HG02763 (cell line): ENCODE data around the gene ZNF597.
A peak's percentile ranks its signal among the peaks of the same experiment; 100 is the strongest.

ENCODE experiments used
- ATAC-seq: cut with Tn5 transposase; IDR thresholded peaks from one replicate; pipeline ENCODE4 v1.9.1; 2021; ENCODE audit warnings: mild to moderate bottlenecking, moderate library complexity; ENCODE audit not compliant: unreplicated experiment

The ZNF597 gene, protein sequence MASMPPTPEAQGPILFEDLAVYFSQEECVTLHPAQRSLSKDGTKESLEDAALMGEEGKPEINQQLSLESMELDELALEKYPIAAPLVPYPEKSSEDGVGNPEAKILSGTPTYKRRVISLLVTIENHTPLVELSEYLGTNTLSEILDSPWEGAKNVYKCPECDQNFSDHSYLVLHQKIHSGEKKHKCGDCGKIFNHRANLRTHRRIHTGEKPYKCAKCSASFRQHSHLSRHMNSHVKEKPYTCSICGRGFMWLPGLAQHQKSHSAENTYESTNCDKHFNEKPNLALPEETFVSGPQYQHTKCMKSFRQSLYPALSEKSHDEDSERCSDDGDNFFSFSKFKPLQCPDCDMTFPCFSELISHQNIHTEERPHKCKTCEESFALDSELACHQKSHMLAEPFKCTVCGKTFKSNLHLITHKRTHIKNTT

DNA sequence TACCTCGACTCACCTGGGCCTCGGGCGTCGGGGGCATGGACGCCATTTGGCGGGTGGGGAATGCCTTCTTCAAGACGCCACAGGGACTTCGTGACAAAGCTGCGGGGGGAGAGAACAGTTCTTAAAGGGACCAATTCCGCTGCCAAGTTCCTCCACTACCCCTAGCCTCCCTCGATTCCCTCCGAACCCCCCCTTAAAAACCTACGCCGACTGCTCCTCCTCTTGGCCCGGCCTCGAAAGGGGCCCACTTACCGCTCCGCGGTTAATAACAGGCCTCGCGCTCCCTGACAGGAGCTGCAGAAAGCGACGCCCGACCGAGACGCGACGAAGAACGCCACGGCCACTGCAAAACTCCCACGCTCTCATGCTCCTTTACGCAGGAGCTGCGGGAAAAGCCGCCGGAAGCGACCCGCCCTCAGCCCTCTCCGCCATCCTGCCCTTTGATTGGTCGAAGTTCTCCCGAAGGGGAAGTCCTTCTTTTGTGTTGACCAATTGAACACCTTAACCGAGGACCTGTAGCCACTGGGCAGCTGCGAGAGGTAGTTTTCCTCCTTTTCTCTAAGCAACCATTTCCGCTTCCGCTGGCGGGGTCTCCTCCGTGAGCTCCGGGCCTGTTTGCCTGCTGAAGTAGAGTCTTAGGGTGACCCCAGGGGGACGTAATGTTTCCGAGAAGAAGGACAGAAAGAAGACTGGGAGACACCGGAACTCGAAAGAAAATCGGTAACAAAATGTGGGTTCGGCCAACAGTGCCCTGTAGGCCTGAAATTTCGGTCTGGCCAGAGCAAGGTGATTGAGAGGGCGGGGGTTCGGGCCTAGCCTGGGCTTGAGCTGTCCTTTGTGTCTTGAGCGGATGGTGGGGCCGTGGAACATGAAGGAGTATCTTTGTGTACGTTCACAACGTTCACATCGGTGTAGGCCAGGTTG, at the start of gene ZNF597, which contains the start of gene NAA60:
Gene ZNF597, minus strand, starts transcription at position 397 of the 924 bp plus-strand sequence. Its CDS starts 351 bp downstream, at position 46.
Gene NAA60, plus strand, starts transcription at position 573 of the 924 bp plus-strand sequence. CDS start 32,548 bp downstream, outside the sequence.
- peak; percentile 81 for ATAC-seq

DNA sequence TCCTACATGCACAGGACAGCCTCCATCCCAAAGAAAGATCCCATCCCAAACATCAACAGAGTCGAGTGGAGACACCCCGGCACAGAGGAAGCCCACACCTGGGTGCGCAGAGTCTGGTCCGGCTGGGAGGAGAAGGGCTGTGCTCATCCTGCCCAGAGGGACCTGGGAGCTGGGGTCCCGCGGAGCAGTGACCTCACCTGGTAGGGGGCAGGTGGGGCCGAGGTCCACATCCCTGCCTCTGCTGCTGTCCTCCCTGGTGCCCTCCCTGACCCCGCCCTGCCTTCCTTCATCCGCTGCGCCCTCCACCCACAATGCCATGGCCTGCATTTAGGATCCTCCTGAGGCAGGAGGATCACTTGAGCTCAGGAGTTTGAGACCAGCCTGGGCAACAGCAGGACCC, 49.1 kb upstream of the ZNF597 start:
- no peak for ATAC-seq

DNA sequence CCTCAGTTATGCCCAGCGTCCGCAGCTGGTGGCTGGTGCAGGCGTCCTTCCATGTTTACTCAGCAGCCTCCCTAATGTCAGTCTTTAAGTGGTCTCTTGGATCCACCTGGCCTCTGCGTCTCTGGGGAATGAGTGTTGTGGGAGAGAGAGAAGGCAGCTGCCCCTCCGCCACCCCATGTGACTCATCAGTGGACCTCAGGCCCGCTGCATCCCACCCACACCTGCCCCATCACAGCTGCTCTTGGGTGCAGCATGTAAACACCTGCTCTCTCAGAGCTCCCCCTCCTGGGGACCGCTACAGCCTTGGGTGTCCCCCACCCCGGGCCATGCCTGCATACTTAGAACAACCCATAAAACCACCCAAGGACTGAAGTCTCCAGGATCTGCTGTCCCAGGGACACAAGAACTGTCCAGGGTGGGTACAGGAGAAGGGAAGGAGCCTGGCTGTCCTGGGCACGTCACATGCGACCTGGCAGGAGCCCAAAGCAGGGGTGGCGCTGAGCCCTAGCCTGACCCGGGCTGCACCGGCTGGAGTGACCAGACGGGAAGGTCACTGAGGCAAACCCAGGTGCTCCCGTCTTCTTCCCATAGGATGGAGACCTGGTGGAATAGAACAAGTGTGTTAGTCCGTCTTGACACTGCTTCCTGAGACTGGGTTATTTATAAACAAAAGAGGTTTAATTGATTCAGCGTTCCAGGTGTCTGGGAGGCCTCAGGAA, 47.8 kb upstream of the ZNF597 start:
- ATAC-seq = no peak

DNA sequence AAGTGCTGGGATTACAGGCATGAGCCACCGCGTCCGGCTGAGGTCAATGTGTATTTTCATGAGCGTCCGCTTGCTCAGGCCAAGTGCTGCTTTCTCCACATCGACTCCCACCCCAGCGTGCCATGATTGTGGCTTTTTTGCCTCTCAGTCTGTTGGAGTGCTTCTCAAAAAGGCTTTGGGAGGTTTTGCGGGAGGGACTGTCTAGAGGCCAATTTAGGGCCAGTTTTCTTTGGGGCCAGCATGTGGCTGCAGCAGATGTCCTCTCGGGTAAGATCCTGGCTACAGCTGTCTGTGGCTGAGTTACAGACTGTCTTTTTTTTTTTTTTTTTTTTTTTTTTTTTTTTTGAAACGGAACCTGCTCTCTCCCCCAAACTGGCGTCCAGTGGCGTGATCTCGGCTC, 45.5 kb upstream of the ZNF597 start:
- ATAC-seq = no peak

DNA sequence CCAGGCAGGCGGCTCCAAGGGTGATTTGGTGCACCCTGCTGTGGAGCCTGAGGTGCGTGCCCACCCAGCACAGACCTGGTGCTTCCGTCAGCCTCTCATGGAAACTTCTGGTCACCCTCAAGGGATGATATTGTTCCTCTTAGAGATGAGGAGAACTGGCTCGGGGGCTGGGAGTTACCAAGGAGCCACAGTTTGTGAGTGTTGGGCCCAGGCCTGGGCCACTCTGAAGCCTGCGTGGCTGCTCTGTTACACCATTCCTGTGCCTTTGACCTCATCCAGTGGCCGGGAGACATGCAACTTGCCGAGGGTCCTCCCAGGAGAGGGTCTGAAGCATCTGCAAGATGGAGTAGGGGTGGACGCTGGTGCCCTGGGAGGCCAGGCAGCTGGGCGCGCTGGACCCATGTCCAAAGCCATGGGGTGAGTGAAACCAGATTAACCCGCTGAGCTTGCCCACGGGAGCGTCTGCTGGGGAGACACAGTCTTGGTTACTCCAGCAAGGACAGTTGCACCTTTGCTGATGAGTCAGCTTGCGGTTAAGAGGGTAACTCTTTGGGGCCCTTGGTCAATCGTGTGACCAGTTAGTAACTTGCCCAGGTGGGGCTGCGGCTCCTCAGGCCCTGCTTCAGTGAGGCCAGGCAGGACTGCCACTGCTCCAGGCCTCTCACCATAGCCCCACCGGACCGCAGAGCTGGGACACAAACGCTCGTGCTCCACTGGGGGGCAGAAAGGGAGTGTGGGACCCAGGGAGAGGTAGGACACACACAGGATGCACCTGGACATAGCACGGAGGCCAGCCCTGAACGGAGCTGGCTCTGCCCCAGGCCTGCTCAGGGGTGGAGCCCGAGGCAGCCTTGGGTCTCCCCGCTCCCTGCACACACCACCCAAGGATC, 44.5 kb upstream of the ZNF597 start:
- no peak for ATAC-seq

DNA sequence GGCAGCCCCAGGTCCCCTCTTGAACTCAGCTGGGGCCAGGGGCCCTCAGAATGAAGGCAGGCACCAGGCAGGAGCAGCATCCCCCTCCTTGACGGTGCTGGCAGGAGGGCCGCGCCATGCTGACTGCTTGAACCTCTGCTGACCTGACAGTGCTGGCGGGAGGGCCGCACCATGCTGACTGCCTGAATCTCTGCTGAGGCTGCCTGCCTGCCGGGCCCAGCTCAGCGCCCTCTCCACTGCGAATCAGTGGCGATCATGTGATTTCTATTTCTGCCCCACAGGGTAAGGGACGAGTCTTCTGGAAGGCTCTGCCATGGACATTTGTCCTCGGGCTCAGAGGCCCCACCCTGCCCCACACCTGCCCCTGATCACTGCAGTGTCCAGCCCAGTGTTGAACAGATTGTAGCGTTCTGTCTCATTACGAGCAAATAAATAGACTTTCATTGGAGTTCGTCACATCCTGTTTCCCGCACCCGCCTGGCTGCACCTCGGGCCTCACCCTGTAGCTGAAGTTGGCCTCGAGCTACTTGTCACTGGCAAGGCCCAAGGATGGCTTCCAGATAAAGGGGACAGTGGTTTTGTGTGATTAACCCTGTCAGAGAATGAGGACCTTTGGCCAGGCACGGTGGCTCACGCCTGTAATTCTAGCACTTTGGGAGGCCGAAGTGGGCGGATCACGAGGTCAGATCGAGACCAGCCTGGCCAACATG, 43.4 kb upstream of the ZNF597 start:
- no peak for ATAC-seq

DNA sequence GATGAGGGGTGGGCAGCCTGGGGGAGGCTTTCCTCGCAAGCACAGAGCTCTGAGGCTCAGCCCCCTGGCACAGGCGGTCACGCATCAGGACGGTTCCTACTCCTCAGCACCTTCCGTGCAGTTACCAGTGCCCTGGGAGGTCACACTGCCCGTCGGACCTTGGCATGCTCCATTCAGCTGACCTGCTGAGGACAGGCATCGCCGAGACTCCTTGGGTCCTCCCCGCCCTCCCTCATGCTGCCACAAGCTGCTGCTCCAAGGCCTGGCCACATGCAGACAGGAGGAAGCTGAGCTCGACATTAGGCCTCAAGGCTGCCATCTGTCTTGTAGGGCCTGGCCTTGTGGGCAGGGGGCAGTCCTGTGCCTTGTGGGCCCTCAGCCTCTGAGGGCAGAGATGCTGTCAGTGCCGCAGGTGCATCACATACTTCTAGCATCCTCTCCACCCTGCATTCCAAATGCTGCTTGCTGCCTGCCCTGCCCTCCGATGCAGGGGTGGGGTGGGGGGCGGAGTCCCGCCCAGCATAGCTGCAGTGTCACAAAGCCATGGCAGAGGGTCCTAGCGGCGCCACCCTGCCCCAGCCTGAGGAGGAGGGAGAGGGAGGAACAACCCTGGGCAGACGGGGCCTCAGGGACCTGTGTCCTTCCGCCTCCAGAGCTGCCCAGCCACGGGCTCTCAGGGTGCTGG, 42.7 kb upstream of the ZNF597 start:
- no peak for ATAC-seq

DNA sequence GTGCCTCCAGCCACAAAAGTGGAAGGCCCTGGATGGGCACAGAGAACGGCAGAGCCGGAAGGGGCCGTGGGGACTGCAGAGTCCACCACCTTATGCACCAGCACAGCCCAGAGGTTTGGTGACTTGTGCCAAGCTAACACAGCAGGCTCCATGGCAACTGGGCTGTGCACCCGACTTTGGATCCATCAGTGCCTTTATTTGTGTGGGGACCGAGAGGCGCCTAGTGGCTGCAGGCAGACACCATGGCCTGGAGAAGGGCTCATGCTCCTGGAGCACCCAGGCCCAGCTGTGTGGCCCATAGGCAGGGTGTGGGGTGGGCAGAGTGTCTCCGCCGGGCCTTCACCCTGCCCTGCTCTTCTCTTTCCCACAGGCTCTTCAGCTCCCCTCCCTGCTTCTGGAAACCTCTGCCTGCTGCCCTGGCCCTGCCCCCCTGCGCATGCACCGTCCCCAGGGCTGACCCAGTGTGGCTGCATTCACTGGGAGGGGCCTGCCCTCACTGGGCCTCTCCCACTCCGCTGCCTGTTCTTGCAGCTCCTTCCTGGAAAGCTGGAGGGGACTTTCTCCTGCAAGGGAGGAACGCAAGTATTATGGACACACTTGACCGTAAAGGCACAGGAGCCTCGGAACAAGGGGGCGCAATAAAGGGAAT, 41.9 kb upstream of the ZNF597 start:
- no peak for ATAC-seq

DNA sequence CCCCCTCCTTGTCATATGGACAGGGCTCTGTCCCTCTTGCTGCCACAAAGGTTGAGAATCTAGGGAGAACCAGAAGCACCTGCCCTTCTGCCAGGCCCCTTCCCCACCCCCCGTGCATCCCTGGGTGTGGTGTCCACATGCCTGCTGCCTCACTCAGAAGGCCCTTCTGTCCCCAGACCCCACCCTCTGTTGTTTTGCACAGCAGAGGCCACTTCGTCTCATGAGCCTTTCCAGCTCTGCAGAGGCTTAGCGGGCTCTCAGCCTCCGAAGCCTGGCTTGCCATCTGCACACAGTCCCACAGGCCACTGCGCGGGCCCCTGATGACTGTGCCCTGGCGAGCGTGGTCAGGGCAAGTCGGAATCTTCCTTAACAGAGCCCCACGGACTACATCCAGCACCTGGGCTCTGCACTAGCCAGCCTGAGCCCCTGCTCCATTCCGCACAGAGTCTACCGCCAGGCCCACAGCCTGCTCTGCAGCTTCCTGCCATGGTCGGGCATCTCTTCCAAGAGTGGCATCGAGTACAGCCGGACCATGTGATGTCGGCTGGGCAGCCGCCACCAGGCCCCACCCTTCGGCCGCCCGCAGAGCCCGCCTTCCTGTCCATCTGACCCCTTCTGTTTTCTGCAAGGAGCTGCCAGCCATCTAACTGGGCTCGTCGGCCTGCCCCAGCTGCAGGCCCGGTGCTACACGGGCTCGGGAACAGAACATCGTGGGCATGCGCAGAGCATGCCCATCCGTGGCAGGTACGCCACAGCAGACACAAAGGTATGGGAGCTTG, 41.2 kb upstream of the ZNF597 start:
- ATAC-seq = no peak

DNA sequence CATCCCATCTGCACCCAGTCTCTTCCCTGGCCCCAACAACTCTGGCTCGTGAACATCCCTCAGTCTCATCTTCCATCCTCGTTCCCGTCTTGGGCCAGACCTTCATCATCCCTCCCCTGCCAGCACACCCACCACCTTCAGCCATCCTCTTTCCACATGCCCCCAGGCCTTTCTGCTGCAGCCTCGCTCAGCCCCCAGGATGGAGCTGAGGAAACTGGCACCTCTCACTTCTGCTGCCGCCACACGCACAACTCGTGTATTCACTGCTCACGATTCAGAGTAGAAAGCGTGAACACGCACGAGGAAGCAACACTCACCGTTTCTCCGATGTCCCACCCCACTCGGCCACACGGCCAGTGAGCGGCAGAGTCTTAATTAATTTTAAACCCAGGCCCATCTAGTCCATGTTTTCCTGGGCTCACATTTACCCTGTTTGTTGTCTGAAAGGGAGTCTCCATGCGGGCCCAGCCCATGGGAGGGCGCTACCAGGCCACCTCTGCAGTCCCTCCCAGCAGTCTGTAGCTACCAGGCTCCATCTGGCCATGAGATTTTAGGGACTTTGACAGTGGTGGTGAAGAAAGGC, 39.4 kb upstream of the ZNF597 start:
- ATAC-seq = no peak

DNA sequence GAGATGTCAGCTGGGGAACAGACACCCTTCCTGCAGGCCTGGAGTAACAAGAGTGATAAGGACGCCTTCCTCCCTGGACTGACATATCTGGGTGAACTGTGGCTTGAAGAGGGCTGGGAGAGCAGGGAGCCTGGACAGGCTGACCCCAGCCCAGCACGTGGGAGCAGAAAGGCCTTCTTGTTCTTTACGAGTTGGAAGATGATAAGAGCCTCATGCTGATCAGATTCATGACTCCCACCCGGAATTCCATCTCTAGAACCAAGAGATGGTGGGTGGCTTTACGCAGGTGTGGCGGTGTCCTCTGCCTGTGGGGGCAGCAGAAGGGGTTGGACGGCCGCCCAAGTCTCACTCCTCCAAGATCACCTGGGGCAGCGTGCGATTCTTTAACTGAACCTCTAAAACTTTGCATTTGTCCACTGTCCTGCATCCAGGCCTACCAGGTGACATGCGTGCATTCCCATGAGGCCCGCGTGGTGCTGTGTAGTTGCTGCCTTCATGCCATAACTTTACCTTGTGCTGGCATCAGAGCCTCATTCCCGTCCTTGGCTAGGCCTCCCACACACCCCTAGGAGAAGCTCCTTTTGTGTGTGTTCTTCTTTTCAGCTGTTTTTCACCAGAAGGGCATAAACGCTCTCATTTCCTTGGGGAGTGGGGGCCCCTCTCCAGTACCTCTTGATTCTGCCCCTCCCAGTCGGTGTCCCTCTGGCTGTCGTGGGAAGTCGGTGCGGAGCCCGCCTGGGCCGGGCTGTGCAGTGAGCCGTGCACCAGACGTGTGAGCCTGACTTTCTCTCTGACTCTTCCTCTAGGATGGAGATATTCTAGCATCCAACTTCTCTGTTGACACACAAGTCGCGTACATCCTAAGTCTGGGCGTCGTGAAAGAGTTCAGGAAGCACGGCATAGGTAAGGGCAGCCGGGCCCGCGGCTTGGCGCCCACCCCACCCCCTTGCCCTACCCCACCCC, 38.7 kb upstream of the ZNF597 start:
- ATAC-seq = no peak

DNA sequence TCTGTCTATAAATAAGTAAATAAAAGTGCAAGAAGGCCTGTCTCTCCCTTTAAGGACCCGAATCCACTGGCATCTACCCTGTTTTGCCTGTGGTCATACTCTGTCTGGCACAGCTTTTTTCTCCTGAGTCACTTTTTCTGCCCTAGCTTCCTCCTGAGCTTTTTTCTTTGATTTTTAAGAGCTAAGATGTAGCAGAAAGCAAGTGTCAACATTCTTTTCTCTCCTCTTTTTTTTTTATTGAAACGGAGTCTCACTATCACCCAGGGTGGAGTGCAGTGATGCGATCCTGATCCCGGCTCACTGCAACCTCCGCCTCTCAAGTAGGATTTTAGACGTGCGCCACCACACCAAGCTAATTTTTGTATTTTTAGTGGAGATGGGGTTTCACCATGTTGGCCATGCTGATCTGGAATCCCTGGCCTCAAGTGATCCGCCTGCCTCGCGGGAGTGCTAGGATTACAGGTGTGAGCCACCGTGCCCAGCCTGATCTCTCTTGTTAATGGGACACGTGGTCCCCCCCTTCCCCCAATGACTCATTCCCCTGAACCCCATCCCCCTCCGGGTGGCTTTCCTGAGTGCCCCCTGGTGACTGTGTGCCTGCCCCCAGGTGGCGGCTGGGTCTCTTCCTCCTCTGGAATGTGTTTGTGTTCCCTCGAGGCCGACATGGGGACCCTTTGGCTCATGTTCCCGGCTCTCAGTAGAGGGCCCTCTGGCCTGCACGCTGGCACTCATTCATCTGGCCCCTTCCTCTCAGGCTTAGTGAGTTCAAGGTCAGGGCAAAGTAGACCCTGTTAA, 37.8 kb upstream of the ZNF597 start:
- ATAC-seq = no peak

DNA sequence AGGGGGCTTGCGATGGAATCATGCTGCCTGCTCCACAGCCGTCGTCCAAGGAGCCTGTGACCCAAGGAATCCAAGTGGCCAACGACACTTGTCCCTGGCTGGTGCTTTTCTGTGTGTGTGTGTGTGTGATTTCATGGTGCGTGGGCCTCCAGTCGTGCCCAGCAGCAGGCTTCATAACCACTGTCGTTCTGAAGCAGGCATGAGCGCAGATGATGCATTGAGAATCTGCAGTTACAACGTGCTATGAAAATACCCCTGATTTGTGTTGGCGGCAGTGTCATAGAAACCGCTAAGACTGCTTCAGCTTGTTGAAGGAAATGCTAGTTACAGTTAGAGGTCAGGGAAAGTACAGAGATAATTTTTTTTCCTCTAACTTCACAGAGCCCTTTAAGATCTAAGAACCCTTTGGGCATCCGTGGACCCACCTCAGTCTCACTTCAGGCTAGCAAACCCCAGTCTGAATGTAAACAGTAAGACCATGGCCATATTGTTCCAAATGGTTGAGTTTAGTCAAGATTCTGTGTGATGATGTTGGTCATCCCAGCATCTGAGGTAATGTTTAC, 36.4 kb upstream of the ZNF597 start:
- no peak for ATAC-seq

DNA sequence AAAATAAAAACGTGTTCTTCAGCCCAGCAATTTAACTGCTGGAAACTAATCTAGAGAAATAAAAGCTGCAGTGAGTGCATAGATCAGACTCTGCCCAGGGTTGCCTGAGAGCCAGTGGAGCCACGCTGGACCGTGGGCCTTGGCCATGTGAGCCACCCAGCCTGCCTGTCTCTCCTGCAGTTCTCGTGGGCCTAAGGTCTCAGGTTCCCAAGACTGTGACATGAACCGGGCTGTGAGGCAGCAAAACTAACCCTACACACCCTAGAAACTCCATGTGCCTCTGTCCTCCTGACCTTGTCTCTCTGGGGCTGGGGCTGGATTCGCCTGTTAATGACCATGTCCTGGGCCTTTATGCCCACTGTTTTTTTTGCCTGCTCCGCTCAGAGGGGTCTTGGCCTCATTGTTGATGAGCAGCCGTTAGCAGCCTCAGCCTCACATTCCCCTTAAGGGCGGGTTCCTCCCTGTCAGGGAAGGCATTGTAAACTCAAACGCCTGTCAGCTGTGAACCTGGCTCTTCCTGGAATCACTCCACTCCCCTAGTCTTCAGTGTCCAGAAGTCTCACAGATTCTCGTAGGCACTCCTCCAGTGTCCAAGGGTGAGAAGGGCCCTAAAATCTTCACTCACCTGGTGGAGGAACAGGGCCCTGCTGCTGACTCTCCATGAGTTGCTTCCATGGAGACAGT, 35.1 kb upstream of the ZNF597 start:
- no peak for ATAC-seq
